GM23248 (cell line): ENCODE data around the gene CYP3A7.
"Not testable (repeated sequence)": the region's sequence is repeated elsewhere in the genome, so short reads cannot be mapped to it uniquely, and the experiment has no call there.

Experiments used
- EZH2 ChIP-seq: fragments of 200-600 bp; sonication (generic); IDR thresholded peaks from 2 replicates; pipeline ENCODE4 v1.6.1; 2018; ENCODE audit warnings: antibody characterized with exemption, mild to moderate bottlenecking; ENCODE audit not compliant: insufficient read depth, poor library complexity, severe bottlenecking
- EZH2phosphoT487 ChIP-seq: fragments of 200-600 bp; sonication (generic); IDR thresholded peaks from 2 replicates; pipeline ENCODE4 v1.6.1; 2018; ENCODE audit warnings: antibody characterized with exemption, moderate library complexity, mild to moderate bottlenecking, low read depth; ENCODE audit not compliant: insufficient read depth

GRCh38 chr7:99691658-99692057 is 43.3 kb downstream of the CYP3A7 start:
- not testable (repeated sequence) for TF ChIP-seq EZH2phosphoT487, EZH2
